Measurements from ENCODE around the gene LY6G6F. TPM values are rescaled to one million over a fixed set of nuclear protein-coding genes. Genes with fewer than 3 reads are reported as not detected.
A peak's percentile ranks its signal among the peaks of the same experiment; 100 is the strongest.

Gene LY6G6F, protein sequence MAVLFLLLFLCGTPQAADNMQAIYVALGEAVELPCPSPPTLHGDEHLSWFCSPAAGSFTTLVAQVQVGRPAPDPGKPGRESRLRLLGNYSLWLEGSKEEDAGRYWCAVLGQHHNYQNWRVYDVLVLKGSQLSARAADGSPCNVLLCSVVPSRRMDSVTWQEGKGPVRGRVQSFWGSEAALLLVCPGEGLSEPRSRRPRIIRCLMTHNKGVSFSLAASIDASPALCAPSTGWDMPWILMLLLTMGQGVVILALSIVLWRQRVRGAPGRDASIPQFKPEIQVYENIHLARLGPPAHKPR
- total RNA-seq, result not detected

DNA sequence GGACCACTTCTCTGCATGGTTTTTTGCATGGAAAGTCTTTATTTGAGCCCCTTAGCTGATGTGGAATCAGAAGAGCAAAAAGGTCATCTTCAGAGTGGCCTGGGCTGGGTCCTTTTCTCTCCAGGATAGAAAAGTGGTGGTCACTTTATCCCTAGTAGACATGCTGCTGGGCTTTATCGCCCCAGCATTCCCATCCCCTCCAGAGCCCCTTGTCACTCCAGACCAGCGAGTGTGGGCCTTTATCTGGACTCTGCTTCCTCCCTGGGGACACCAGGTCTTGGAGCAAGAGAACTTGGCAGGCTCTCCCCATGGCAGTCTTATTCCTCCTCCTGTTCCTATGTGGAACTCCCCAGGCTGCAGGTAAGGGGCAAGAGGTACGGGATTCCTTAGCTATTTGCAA lies at the start of gene LY6G6F:
TSS of gene LY6G6F (plus strand) at position 268 of the 400 bp plus-strand sequence. CDS start at position 309, 41 bp downstream.
- no peak for DNase-seq

DNA sequence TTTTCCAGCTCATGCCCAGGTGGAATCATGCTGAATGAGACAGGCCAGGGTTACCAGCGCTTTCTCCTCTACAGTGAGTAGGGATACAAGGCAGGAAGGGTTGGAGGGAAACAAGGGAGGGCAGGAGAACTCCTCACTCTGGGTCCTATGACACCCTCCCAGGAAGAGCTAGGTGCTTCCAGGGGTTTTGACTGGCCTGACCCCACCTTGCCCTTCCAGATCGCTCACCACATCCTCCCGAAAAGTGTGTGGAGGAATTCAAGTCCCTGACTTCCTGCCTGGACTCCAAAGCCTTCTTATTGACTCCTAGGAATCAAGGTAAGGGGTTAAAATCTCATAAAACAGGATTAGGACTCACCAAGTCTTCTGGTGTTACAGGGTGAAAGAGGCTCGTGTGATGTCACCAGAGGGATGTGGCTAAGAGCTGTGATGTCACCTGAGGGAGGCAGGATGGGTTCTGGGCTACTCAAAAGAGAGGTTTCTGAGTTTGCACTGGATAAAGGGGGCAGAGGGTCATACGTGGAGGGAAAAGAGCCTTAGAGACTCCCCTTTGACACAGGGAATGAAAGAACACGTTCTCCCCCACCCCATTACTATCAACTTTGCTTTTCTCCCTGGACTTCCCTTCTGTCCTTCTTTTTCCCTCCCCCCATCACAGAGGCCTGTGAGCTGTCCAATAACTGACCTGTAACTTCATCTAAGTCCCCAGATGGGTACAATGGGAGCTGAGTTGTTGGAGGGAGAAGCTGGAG lies 49.1 kb upstream of the LY6G6F start:
- no peak for DNase-seq

DNA sequence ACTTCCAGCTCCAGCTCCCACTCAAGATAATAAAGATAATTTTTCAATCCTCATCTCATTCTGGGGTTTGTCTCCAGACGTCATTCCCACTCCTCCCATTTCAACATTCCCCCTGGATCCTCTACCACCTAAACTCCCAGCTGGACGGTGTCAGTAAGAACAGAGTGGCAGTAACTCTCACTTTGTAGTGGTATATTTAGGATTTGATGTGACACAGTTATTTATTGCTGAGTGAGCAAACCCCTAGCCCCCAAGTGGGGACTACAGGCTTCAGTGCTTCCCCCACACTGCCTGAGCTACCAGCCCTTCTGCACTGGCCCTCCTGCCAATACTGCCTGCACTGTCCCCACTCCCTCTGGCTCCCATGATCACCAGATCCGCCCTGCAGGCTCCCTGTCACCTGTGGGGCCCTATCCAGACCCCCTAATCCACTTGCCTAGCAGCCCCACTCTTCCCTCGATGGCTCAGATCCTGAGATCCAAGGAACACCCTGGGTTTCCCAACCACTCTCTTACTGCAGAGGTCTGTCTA lies 48.4 kb upstream of the LY6G6F start:
- no peak for DNase-seq

DNA sequence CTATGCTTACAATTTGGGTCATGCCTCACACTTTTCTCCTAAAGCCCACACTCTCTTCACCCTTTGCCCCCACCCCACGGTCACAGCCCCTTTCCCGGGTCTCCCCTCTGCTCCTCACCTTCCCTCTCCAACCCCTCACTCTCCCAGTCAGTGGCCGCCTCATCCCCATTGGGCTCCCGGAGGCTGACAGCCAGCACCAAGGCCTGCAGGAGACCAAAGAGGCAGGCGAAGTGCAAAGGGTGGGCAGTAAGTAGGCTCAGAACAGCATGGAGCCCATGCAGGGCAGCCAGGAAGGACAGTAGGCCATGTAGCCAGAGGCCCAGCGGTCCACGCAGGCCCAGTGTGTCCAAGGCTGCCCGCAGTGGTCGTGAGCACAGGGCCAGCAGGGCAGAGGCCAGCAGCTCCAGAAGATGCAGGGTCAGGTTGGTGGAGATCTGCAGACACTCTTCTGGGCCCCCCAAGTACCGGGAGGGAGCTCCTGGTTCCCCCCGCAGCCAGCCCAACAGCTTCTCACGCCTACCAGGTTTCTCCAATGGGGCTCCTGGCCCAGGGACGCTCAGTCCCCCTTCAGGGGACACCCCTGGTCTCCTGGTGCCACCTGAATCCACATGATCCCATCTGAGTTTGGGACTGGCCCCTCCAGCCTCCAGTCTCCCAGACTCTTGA lies 47.5 kb upstream of the LY6G6F start:
- DNase-seq, result no peak

DNA sequence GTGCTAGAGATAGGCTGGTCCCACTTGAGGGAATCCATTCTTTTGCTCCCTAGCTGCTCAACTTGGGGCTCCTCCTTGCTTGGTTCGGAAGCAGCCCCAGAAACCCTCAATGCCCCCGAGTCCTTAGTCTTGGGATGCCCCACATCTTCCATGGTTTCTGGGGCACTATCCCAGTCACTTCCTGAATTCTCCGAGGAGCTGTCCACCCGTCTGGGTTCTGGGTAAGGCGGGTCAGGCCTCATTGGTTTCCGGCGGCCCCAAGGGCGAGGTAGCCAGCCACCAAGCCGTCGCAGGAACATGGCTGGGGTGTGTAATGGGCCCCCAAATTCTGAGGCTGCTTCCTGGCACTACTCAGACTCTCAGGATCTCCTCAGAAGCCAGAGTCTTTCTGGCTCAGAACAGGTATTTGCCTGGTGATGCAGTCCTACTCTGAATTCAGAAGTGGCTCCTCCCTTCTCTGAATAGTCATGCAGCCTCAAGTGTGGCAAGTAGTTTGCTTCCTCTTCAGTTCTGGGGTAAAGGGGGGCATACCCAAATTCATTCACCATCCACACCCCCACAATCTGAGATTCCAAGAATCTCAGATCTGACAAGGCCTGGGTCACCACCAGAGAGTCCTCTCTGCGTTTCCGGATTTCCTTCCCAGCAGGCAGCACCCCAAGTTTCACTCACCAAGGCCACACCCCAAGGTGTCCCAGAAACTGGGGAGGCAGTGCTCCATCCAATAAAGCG lies 46.9 kb upstream of the LY6G6F start:
- DNase-seq, result peak; percentile 27

DNA sequence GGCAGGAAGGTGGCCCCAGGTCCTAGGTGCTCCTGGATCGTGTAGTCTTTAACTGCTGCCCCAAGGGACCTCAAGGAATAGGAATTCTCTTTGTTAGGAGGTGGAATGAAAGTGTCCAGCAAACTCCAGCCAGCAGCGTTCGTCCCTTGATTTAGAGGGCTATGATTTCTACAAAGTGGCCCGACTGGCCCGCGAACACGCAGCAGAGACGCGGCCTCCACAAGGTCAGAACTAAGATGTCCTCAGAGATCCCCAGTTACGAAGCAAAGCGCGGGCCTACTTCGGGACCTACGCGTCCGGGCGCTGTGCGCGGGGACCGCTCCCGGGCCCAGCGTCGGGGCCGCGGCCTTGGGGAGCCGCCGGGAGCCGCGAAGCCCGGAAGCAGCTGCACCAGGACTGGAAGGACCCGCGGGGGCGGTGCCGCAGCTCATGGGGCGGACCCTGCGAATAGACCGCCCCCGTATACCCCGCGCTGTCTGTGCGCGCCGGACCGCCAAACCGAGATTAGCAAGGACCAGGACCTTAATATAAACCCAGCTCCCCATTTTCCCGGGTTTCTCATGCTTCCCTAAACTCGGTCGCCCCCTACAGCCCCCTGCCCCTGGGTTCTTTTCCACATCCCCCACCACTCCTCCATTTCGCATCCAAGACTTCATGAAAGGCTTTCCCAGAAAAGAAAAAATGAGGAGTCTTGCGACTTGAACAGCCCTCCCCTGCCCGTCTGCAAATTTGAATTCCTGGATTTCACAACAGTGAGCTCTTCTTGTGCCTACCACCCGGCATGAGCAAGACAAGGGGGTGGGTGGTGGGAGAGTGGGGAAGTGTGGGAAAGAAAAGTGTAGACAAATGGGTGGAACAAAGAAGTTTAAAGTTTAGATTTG lies 46.0 kb upstream of the LY6G6F start, which contains the start of gene C6orf47:
TSS of gene C6orf47 (minus strand) at position 398 of the 881 bp plus-strand sequence. CDS start 831 bp downstream, outside the sequence.
- DNase-seq, result peak; percentile 72

DNA sequence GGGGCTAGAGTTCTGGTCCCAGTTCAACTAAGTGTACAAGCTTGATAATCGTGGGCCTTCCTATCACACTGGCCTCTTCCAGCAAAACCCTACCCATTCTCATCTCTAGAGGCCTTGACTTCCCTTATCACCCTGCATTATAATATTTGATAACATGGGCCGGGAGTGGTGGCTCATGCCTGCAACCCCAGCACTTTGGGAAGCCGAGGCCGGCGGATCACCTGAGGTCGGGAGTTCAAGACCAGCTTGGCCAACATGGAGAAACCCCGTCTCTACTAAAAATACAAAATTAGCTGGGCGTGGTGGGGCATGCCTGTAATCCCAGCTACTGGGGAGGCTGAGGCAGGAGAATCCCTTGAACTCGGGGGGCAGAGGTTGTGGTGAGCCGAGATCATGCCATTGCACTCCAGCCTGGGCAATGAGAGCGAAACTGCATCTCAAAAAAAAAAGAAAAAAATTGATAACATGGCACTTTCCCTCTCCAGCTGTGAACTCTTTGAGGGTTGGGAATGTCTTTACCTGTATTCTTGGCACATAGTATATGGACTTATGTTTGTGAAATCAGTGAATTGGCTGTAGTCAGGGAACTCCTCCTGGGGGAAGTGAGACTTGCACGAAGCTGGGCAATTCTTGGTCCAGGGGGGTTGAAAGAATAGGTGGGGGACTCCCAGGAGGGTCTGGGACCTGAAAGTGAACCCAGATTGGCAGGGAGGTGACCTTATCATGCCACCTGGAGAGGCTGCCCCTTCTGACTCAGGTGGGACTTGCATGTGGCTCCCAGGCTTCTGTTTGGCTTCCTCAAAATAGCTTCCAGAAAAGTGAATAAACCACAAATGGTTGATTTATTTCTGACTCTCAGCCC lies 45.2 kb upstream of the LY6G6F start:
- DNase-seq, result no peak

DNA sequence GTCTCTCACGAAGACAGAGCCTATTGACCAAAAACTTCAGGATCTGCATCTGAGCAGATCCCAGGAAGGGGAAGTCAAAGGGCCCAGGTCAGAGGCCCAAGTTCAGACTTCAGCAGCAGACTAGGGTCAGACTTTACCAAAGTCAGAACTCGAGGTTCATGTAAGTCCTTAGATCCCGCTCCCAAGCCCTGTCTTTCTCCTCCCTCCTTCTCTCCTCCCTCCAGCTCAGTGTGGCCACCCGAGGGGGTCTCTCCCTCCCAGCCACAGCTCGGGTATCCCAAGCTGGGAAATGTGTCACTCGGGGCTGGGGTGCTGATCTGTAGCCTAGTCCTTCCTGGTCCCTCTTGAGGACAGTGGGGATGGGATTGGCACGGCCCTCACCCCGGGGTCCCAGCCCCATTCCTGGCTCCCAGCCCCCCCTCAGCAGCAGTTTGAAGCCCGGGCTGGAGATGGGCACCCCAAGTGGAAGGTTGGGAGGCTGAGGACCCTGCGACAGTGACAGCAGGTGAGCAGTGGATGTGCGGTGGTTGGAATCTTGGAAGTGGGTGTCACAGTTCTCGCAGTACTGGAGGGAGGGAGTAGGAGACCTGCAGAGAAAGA lies 44.4 kb upstream of the LY6G6F start:
- DNase-seq, result no peak

DNA sequence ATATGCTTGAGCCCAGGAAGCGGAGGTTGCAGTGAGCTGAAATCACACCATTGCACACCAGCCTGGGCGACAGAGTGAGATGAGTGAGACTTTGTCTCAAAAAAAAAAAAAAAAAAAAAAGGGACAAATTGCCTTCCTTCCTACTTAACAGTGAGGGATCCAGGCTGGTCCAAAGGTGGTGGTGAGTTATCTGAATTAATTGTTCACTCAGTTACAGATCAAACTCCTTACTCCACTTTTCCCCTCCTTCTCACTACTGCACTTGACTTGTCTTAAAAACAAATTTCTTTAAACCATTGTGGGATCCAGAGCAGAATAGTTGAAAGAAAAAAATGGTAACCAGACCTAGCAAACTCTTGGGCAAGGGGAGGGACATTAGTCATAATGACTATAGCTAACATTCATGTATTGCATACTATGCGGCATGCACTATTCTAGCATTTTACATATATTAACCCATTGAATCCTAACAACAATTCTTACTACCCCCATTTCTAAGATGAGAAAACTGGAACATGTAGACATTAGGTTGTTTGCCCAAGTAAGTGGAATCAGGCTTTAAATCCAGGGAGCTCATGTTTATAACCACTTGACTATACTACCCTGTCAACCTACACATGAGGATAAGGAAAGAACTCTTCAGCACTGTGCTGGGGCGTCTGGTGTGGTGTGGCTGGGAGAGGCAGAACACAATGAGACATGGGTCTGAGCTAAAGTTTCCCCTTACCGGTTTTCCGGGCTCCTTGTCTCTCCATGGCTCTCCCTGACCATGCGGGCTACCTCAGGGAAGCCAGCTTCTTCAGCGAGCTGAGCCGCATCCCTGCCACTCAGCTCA lies 43.3 kb upstream of the LY6G6F start:
- DNase-seq, result no peak

DNA sequence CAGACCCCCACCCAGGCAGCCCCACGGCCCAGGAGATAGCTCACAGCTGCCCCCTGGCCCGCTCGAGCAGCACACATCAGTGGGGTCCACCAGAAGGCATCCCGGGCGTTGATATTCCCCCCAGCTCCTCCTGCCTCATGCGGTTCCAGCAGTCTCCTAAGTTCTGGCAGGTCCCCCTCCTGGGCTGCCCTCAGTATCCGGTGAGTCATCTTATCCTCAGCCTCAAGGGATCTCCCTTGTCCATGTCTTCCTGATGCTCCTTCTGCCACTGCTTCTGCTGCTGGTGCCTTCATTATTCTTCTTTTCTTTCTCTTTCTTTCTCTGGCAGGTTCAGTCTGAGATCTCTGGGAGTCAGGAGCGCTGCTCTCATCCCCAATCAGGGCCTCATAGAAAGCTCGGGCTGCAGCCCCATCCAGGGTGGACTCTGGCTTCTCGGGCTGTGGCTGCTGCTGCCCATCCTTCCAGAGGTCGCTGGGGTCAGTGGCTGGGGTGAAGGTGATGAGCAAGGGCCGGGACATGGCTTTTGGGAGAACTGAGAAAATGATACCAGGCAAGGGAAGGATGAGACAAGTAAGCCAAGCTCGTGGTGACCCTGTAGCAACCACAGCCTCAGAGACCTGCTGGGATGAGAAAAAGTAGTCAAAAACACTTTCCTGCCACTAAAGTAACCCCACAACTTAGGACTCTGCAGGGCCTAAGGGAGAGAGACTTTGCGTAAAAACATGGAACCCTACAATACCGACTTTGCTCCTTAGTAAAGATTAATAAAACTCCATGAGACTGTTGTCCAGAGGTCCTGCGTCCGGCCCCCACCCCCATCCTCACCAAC lies 42.5 kb upstream of the LY6G6F start:
- no peak for DNase-seq

DNA sequence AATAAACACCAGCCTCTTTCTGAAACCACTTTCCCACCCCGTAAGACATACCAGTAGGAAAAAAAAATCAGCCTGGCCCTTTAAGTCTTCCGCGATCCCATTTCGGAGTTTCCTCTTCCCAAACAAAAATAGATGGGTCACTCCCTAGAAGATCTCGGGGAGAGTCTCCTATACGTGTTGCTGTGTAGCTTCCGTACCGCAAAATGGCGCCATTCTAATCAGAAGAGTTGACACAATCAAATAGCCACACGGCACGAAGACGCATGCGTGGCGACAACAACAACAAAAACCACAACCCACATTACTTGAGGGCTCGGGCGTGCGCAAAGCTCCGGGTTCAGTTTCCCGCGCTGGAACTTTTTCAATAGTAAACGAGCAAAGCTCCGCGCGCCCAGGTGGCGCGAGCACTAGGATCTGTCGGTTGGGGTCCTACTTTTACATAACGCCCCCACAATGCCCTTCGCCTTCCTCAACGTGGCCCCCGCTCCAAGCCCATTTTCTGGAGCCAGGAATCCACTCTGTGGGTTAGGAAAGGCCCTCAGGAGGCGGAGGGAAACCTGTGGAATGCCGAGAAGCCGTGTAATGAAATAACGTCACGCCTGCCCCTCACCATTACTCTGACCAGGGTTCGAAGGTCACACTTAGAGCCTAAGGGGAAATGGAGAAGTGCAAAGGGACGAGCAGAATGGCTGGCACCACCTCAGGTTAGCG lies 41.7 kb upstream of the LY6G6F start, which contains the start of gene GPANK1:
TSS of gene GPANK1 (minus strand) at position 208 of the 711 bp plus-strand sequence. CDS start 519 bp downstream, outside the sequence.
- DNase-seq, result peak; percentile 80

DNA sequence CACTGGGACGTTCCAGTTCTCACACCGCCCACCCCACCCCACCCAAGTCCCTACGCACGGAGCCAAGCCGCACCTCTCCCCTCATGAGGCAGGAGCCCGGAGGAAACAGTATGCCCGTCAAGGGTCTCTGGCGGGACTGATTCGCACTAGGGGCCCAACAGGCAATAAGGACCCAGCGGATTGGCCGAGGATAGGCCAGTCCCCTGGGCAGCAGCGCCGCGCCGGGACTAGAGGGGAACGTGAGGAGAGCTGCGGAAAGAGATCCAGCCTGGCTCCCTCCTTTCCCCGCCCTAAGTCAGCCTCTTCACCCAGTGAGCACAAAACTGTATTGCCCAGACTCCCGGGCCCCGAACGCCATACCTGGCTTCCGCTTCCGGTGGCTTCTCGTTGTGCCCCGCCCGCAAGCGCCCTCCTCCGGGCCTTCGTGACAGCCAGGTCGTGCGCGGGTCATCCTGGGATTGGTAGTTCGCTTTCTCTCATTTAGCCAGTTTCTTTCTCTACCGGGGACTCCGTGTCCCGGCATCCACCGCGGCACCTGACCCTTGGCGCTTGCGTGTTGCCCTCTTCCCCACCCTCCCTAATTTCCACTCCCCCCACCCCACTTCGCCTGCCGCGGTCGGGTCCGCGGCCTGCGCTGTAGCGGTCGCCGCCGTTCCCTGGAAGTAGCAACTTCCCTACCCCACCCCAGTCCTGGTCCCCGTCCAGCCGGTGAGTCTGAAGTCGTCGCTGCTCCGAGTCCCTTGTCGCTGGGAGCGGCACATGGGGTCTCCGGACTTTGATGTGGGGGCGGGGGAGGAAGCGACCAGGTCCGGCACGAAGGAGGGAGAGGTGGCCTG lies 40.9 kb upstream of the LY6G6F start, which contains the start of gene CSNK2B:
TSS of gene CSNK2B (plus strand) at position 580 of the 836 bp plus-strand sequence. CDS start 752 bp downstream, outside the sequence.
- DNase-seq, result peak; percentile 97

DNA sequence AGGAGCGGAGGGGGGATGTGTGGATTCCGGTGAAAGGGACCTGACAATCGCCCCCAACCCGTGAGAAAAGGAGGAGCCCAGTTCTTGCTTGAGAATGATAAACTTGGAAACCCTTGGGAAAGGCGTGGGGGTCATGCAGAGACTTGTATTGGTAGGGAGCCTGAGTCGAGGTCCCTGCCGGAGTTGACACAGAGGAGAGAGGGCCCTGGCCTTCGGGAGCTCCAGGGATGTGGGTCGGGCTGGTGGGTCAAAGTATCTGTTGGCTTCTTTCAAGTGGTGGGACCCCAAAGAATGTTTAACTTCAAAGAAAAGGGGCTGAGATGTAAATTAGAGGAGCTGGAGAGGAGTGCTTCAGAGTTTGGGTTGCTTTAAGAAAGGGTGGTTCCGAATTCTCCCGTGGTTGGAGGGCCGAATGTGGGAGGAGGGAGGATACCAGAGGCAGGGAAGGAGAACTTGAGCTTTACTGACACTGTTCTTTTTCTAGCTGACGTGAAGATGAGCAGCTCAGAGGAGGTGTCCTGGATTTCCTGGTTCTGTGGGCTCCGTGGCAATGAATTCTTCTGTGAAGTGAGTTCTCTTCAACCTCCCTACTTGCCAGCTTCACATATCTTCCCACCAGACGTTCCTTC lies 40.2 kb upstream of the LY6G6F start:
- no peak for DNase-seq

DNA sequence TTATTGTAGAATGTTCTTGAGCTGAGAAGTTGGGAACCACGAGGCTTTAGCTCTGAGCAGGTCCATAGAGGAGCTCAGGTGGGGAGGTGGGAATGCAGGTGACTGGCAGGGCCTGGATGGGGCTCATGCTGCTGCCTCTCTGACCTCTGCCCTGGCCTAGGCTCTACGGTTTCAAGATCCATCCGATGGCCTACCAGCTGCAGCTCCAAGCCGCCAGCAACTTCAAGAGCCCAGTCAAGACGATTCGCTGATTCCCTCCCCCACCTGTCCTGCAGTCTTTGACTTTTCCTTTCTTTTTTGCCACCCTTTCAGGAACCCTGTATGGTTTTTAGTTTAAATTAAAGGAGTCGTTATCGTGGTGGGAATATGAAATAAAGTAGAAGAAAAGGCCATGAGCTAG lies 37.0 kb upstream of the LY6G6F start, which contains the start of gene LY6G5B:
TSS of gene LY6G5B (plus strand) at position 301 of the 400 bp plus-strand sequence. CDS start 975 bp downstream, outside the sequence.
- no peak for DNase-seq

DNA sequence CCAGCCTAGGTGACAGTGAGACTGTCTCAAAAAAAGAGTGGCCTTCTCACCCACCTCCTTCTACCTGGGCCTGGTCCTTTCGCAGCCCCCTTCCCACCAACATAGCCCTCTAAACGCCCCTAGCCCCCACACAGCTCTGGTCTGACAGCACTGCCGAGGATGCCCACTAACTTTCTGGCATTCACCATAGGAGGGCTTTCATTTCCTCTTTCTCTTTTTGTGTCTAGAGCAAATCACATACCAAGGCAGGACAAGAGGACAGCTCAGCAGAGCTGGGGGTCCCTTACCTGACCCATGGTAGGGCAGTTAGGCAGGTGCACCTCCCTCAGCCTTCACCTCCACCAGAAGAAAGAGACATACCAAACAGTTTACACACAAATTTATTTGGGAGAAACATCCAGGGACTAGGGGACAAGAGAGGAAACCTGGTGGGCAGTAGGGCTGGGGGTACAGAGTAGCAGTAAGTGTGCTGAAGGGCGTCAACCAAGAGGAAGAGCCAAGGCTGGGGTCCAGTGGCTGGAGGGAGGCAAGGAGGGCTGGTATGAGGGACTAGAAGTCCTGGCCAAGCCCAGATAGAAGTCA lies 30.3 kb upstream of the LY6G6F start:
- DNase-seq, result no peak
